Central memory CD4-positive, alpha-beta T cell (primary cell): ENCODE measurements around the gene ZCCHC7.
"Not testable (repeated sequence)": the region's sequence is repeated elsewhere in the genome, so short reads cannot be mapped to it uniquely, and the experiment has no call there.

Source experiments
- DNase-seq: peaks from one replicate; pipeline ENCODE4 v3.0.0; 2022

The ZCCHC7 gene

GRCh38 chr9:37259951-37260350, 139.6 kb downstream of the ZCCHC7 start:
- DNase-seq, result no peak

- DNase-seq, result no peak
These were observed 142.0 kb downstream of the ZCCHC7 start for GRCh38 chr9:37262410-37262809.

GRCh38 chr9:37264539-37264938, 144.2 kb downstream of the ZCCHC7 start:
- DNase-seq, result no peak

GRCh38 chr9:37266630-37267029, 146.3 kb downstream of the ZCCHC7 start:
- DNase-seq, result no peak

GRCh38 chr9:37269221-37269620, 148.8 kb downstream of the ZCCHC7 start:
- no peak for DNase-seq

- DNase-seq, result no peak
These were observed 151.3 kb downstream of the ZCCHC7 start for GRCh38 chr9:37271679-37272078.

- no peak for DNase-seq
These were observed 153.2 kb downstream of the ZCCHC7 start for GRCh38 chr9:37273595-37273994.

- no peak for DNase-seq
These were observed 161.2 kb downstream of the ZCCHC7 start for GRCh38 chr9:37281541-37281940.

GRCh38 chr9:37283730-37284325, 163.5 kb downstream of the ZCCHC7 start:
- DNase-seq, result no peak

- no peak for DNase-seq
These were observed 164.3 kb downstream of the ZCCHC7 start for GRCh38 chr9:37284636-37285035.

- DNase-seq, result no peak
These were observed 166.3 kb downstream of the ZCCHC7 start for GRCh38 chr9:37286530-37287175.

- DNase-seq, result no peak
These were observed 166.9 kb downstream of the ZCCHC7 start for GRCh38 chr9:37287317-37287716.

- DNase-seq, result no peak
These were observed 169.3 kb downstream of the ZCCHC7 start for GRCh38 chr9:37289631-37290030.

- no peak for DNase-seq
These were observed 170.1 kb downstream of the ZCCHC7 start for GRCh38 chr9:37290366-37290939.

GRCh38 chr9:37290940-37291485, 170.6 kb downstream of the ZCCHC7 start:
- no peak for DNase-seq

- not testable (repeated sequence) for DNase-seq
These were observed 171.4 kb downstream of the ZCCHC7 start for GRCh38 chr9:37291612-37292238.

- DNase-seq, result no peak
These were observed 172.5 kb downstream of the ZCCHC7 start for GRCh38 chr9:37292896-37293295.

GRCh38 chr9:37293664-37294524, 173.5 kb downstream of the ZCCHC7 start:
- no peak for DNase-seq

GRCh38 chr9:37295178-37295577, 174.8 kb downstream of the ZCCHC7 start:
- no peak for DNase-seq

GRCh38 chr9:37295796-37296195, 175.4 kb downstream of the ZCCHC7 start:
- DNase-seq, result no peak

GRCh38 chr9:37297592-37297991, 177.2 kb downstream of the ZCCHC7 start:
- no peak for DNase-seq

- no peak for DNase-seq
These were observed 180.2 kb downstream of the ZCCHC7 start for GRCh38 chr9:37300620-37301019.
